Pulmonary artery endothelial cell (primary cell): ENCODE results near the gene LRRC52. TPM values are rescaled to one million over a fixed set of nuclear protein-coding genes. Genes with fewer than 3 reads are reported as not detected.
"Not testable (repeated sequence)": the region's sequence is repeated elsewhere in the genome, so short reads cannot be mapped to it uniquely, and the experiment has no call there.

ENCODE experiments used
- DNase-seq: peaks from one replicate; pipeline ENCODE4 v3.0.0-alpha.2; 2011; ENCODE audit warnings: low read depth, low spot score
- total RNA-seq: library from RNA; depleted of rRNA; stranded (reverse); fragments of >200 nt; gene quantifications from 2 replicates; pipeline ENCODE4 v1.2.3, GENCODE V29; 2014

LRRC52 gene
- total RNA-seq, 1 donor from 2014 or later: not detected

GRCh38 chr1:165580931-165581871, 37.4 kb downstream of the LRRC52 start:
- no peak for DNase-seq

DNA sequence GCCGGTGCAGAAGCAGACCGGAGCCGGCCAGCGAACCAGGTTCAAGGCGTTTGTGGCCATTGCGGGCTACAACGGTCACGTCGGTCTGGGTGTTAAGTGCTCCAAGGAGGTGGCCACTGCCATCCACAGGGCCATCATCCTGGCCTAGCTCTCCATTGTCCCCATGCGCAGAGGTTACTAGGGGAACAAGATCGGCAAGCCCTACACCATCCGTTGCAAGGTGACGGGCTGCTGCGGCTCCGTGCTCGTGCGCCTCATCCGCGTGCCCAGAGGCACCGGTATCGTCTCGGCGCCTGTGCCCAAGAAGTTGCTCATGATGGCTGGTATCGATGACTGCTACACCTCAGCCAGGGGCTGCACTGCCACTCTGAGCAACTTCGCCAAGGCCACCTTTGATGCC, 38.1 kb downstream of the LRRC52 start:
- DNase-seq: no peak

- DNase-seq: no peak
These were observed 42.6 kb downstream of the LRRC52 start for GRCh38 chr1:165586398-165586797.

- not testable (repeated sequence) for DNase-seq
These were observed 47.6 kb downstream of the LRRC52 start for GRCh38 chr1:165591391-165591790.

DNA sequence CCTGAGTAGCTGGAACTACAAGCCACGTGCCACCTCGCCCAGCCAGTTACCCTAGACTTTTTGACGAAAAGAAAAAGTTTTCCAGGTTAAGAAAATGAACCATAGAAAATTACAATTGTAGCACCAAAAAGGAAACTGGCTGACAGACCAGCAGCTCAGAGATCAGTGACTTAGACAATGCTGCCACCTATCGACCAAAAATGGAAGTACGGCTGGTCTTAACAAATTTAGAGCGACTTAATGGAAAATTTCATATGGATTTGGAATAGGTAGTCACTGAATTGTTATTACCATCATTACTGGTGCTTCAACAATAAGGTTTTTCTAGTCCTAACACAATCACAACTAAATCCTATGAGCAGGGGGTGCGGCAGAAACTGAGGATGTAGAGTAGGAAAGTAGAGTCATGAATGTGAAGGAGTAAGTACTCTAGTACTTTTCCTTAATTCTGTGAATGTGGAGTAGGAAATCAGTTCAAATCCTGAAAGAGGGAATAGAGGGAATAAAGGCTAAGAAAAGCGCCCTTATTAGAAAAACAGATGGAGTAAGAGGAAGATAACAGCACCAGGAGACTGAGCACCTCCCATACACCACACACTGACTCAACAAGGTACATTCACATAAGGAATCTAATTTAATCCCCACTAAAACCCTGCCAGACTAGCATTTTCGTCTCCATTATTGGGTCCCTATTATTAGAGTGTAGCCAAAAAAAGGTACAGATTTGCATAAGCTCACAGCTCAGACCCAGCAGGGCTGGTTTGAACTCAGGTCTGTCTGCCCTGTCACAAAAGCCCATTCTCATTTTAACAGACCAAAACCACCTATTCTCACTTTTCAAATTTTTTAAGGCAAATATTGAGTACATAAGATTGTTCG, 49.4 kb downstream of the LRRC52 start:
- peak; percentile 36 for DNase-seq

DNA sequence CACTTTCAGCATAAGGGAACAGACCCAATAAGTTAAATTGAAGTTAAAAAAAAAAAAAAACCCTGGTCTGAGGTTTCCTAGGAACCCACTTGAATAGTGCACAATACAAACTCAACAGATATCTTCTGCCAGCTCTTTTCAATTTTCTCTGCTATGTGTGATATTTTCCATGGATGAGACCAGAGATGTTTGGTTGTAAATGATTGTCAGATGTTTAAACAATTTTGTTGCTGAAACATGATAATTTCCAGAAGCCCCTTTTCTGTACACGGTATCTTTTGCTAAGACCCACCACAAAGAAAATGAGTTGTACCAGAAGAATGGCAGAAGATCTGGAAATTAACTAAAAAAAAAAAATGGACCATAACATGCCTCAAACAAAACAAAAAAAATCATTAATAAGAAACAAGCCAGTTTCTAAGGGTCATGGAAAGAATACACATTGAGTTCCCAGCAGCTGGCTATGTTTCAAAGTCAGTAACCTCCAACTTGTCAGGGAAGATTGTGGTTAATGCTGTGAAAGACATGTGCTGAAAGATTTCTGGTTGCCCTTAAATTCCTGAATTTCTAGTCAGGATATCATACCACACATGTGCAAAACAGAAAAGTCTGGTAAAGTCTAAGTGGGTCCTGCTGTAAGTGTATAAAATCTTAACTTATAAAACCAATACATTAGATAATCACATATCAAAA, 51.6 kb downstream of the LRRC52 start:
- no peak for DNase-seq

DNA sequence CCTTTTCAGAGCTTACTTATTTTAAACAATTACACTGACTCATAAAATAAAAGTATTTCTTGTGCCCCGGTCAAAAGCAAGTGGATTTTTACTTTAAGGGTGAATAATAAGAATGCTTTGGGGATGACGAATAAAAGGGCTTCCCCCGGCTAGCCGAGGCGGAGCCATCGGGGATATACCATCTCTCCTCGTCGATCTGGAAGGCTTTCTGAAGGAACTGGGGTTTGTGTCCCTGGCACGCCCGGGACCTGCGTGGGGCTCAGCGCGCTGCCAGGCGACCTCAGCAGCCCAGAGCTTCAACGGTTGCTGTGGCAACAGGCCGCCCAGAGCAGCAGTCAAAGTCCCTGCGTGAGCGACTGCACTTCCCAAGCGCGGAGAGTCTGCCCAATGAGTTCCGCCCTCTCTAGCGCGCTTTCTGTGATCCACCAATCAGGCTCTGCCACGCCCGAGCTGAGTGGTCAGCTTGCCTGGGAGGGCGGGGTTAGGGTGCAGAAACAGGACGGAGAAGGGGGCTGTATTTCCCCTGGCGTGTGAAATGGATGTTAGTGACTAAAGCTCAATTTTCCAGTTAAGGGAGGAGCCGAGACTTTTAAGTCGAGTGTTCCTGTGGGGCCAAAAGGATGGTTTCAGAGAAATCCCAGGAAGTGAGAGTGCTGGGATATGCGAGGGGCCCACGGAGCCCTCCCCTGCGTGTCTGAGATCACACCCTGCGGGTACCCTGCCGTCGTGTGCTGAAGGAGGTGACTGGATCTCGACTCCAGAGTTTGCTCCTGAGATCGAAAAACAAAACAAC, 54.3 kb downstream of the LRRC52 start:
- DNase-seq: peak; percentile 93

GRCh38 chr1:165598676-165599059, 54.9 kb downstream of the LRRC52 start:
- DNase-seq: no peak

- no peak for DNase-seq
These were observed 57.0 kb downstream of the LRRC52 start for GRCh38 chr1:165600793-165601192.

GRCh38 chr1:165603810-165604209, 60.0 kb downstream of the LRRC52 start:
- DNase-seq: no peak

GRCh38 chr1:165605246-165605645, 61.4 kb downstream of the LRRC52 start:
- no peak for DNase-seq

GRCh38 chr1:165606676-165607075, 62.9 kb downstream of the LRRC52 start:
- DNase-seq: not testable (repeated sequence)

GRCh38 chr1:165610866-165611265, 67.1 kb downstream of the LRRC52 start:
- no peak for DNase-seq

GRCh38 chr1:165612062-165612461, 68.3 kb downstream of the LRRC52 start:
- no peak for DNase-seq

Other genes starting within 250 kb of the LRRC52 start
- gene LMX1A, start 187.3 kb upstream of the LRRC52 start, total RNA-seq: not detected in 2 replicates
- gene RXRG, start 98.9 kb upstream of the LRRC52 start, total RNA-seq: not detected in 2 replicates
- 128 and 204 TPM in 2 replicates for gene MGST3, start 87.2 kb downstream of the LRRC52 start, total RNA-seq
- gene ALDH9A1, start 154.6 kb downstream of the LRRC52 start, total RNA-seq: 75.6 and 79.9 TPM in 2 replicates
- gene TMCO1, start 224.9 kb downstream of the LRRC52 start, total RNA-seq: 59.5 and 80.8 TPM in 2 replicates